Urothelium cell line (cell line): ENCODE results near the gene MAOB.
"Not testable (repeated sequence)": the region's sequence is repeated elsewhere in the genome, so short reads cannot be mapped to it uniquely, and the experiment has no call there.

Experiments
- DNase-seq: peaks from one replicate; pipeline ENCODE4 v3.0.0; 2011; ENCODE audit warnings: low spot score, mixed read lengths
- FAIRE-seq: peaks from 2 replicates; lab custom pipeline; 2011; peaks lifted over from hg19 to GRCh38; lab: Jason Lieb, UNC

The MAOB gene

GRCh38 chrX:43882294-43882681 lies at the start of gene MAOB:
Gene MAOB (minus strand): TSS chrX:43882450. CDS start chrX:43882299, 151 bp downstream.
- FAIRE-seq (no peak), DNase-seq (peak; percentile 80)

- not testable (repeated sequence) for FAIRE-seq, DNase-seq
These were observed 39.8 kb upstream of the MAOB start for GRCh38 chrX:43922032-43922431.

- DNase-seq, FAIRE-seq: not testable (repeated sequence)
These were observed 28.5 kb upstream of the MAOB start for GRCh38 chrX:43910772-43911171.

GRCh38 chrX:43910012-43910411 lies 27.8 kb upstream of the MAOB start:
- no peak for FAIRE-seq
- no peak for DNase-seq

GRCh38 chrX:43909141-43909540 lies 26.9 kb upstream of the MAOB start:
- DNase-seq (no peak), FAIRE-seq (no peak)

- no peak for DNase-seq
- FAIRE-seq = no peak
These were observed 17.9 kb upstream of the MAOB start for GRCh38 chrX:43899878-43900815.

GRCh38 chrX:43898406-43899035 lies 16.3 kb upstream of the MAOB start:
- DNase-seq (no peak), FAIRE-seq (no peak)

GRCh38 chrX:43897290-43897689 lies 15.0 kb upstream of the MAOB start:
- DNase-seq = no peak
- no peak for FAIRE-seq

- FAIRE-seq (no peak), DNase-seq (no peak)
These were observed 10.2 kb upstream of the MAOB start for GRCh38 chrX:43892336-43892870.

GRCh38 chrX:43885617-43886016 lies 3.4 kb upstream of the MAOB start:
- FAIRE-seq = no peak
- DNase-seq = no peak

GRCh38 chrX:43881410-43882293 lies 598 bp downstream of the MAOB start:
- DNase-seq (no peak), FAIRE-seq (no peak)

- DNase-seq (no peak), FAIRE-seq (no peak)
These were observed 1.8 kb downstream of the MAOB start for GRCh38 chrX:43880425-43880824.

GRCh38 chrX:43878906-43879526 lies 3.2 kb downstream of the MAOB start:
- FAIRE-seq (no peak), DNase-seq (no peak)

- FAIRE-seq = no peak
These were observed 5.6 kb downstream of the MAOB start for GRCh38 chrX:43876680-43877079.

GRCh38 chrX:43870758-43871419 lies 11.4 kb downstream of the MAOB start:
- DNase-seq (no peak), FAIRE-seq (no peak)

More at GRCh38 chrX:43876680-43877079, 5.6 kb downstream of the MAOB start:
- DNase-seq = no peak

- DNase-seq = no peak
- no peak for FAIRE-seq
These were observed 12.2 kb downstream of the MAOB start for GRCh38 chrX:43870011-43870410.

GRCh38 chrX:43868791-43869190 lies 13.5 kb downstream of the MAOB start:
- DNase-seq (no peak), FAIRE-seq (no peak)

GRCh38 chrX:43866423-43866822 lies 15.8 kb downstream of the MAOB start:
- DNase-seq = no peak
- no peak for FAIRE-seq

- DNase-seq = no peak
- no peak for FAIRE-seq
These were observed 16.5 kb downstream of the MAOB start for GRCh38 chrX:43865791-43866190.

GRCh38 chrX:43862434-43862833 lies 19.8 kb downstream of the MAOB start:
- DNase-seq (no peak), FAIRE-seq (no peak)
